Measurements from ENCODE around the gene PTK6.
A peak's percentile ranks its signal among the peaks of the same experiment; 100 is the strongest.

Gene PTK6

DNA sequence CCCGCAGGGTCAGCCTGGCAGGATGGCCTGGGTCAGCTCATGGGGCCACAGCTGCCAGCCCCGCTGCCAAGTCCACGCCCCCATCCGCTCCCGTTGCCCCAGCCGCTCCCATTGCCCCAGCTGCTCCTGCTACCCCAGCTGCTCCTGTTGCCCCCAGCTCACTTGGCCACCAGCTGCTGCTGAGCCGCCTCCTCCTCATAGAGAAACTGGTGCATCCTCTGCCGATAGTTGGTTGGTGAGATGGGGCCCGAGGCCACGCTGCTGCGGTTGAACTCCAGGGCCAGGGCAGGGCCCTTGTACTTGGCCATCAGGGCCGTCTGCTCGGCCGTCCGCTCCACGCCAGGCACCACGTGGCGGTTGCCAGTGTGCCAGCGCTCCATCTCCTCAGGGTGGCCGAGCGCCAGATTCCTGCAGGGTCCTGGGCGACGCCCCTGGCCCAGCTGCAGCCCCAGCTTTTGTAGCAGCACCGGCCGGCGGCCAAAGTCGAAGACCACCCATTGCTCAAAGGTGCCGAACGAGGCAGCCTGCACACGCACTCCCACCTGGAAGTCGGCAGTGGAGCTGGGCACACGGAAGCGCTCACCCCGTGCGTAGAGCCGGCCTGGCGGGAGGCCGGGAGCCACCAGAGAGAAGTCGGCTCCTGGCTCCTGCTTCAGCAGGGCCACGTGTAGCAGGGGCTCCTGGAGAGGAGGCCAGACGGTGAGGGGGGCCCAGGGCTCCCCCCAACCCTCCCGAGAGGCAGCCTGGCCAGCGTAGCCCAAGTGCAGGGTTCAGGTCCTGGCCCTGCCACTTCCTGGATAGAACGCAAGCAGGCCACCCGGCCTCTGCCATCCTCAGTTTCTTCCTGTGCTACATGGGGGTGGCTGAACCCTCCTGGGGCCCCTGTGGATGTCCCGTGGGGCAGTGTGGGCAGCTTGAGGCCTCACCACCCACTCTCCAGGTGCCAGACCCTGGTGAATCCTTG lies 32.1 kb upstream of the PTK6 start:
- no peak for DNase-seq (ENCODE audit: low read depth)

DNA sequence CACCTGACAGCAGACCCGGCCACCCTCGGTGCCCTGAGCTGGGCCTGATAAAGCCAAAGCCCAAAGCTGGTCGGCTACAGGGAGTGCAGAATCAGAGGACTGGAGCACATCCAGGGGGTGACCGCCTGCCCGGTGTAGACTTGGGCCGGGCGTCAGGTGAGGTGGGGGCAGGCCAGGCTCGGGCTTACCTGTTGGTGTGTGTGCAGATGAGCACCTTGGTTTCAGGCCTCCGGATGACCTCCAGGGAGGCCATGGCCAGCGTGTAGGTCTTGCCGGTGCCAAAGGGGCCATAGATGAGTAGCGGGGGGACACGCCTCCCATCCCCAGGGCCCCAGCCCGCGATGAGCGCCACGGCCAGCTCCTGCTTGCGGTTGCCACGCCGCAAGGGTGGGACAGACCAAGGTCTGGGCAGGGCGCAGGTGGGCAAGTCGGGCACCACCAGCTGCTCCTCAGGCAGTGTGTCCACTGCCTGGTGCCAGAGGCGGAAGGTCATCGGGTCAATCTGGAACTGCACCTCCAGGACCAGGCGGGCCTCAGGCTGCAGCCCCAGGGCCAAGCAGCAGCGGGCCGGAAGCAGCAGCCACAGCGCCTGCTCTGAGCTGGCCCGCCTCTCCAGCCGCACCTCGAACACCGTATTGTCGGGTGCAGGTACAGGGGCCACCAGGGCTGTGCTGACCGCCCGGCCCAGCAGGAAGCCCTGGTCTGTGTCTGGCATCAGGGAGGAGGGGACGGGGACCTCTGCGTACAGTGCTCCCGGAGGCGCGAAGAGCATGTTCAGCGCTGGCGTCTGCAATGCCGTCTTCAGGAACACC lies 31.2 kb upstream of the PTK6 start:
- DNase-seq (ENCODE audit: low read depth) = no peak

DNA sequence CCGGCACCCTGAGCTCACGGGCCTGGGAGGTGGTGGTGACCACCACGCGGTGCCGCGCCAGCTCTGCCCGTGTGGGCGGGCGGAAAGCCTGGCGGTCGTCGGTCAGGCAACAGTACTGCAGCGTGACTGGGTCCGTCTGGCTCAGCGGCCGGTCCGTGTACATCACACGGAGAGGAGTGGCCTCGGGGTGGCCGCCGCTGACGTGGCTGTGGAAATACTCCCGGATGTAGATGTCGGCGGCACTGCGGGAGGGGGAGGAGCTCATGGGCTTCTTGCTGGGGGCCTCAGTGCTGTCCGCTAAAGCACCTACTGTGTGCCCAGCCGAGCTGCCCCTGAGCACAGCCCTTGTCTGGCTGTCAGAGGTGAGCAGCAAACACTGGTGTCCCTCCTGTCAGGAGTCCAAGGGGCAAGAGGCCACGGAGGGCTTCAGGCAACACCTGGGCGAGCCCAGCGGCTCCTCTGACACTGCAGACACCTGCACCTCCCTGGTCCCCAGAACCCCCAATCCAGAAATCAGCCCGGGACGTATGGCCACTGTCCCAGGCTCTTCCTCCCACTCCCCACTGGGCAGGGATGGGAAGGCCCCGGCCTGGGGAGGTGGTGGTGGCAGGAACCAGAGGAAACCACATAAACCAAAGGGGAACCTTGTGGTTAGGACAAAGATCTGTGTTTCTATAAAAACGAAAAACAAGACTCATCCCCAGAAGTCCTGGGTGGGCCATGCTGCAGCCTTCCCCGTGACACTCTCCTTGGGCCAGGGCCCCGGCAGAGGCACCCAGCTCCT lies 30.4 kb upstream of the PTK6 start:
- peak; percentile 39 for DNase-seq (ENCODE audit: low read depth)

DNA sequence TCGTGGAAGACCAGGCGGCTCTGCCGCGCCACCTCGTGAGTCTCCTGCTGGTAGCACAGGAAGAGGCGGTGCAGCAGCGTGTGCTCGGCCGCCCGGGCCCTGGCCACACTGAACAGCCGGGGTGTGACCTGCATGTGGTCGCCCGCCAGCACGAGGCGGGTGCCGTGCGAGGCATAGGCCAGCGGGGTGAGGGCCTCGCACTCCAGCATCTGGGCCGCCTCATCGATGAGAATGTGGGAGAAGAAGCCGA lies 29.9 kb upstream of the PTK6 start:
- DNase-seq (ENCODE audit: low read depth) = no peak

DNA sequence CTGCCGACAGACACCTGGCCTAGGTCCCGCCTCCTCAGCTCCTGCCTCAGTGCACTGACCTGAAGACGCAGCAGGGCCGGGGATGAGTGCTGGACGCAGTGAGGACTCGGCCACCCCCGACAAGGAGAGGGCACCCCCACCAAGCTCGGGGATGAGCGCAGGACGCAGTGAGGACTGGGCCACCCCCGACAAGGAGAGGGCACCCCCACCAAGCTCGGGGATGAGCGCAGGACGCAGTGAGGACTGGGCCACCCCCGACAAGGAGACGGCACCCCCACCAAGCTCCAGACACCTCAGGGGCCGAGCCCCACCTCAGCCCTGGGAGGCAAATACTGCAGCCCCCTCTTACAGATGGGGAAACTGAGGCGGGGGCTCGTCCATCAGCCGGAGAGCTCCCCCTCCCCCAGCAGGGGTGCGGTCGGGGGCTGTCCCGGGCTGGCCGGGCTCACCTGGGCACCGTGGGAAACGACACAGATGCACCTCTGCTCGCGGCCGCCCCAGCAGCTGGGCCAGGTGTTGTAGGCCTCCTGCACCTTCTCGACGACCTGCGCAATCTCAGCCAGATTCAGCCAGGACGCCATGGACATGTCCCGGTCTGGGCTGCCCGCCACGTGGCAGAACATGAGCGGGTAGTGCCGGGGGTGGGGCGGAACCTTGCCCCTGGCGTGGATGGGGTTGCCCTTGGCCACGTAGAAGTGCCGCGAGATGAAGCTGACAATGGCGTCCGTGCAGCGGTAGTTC lies 29.4 kb upstream of the PTK6 start:
- no peak for DNase-seq (ENCODE audit: low read depth)

DNA sequence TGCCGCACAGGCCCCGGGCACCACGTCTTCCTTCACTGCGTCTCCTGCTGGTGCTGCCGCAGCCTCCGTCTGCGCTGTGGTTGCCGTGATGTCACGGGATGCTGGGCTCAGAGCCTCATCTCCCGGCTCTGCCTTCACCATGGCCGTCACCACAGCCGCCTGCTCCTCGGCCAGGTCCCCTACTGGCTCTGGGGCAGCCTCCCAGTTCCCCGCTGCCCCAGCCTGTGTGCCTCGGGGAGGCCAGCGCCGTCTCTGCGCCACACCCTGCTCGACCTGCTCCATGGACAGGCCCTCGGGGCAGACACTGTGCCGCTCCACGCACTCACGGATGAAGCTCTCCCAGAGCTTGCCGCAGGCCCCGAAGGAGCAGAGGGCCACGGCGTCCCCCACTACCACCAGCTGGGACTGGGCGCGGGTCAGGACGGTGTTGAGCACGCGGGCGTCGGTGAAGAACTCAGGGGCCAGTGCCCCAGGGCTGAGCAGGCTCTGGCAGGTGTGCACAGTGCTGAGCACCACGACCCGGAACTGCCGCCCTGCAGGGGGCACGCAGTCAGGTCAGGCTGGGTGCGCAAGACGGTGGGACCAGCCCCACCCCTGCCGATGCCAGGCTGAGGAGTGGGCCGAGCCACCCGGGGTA lies 28.6 kb upstream of the PTK6 start:
- no peak for DNase-seq (ENCODE audit: low read depth)

DNA sequence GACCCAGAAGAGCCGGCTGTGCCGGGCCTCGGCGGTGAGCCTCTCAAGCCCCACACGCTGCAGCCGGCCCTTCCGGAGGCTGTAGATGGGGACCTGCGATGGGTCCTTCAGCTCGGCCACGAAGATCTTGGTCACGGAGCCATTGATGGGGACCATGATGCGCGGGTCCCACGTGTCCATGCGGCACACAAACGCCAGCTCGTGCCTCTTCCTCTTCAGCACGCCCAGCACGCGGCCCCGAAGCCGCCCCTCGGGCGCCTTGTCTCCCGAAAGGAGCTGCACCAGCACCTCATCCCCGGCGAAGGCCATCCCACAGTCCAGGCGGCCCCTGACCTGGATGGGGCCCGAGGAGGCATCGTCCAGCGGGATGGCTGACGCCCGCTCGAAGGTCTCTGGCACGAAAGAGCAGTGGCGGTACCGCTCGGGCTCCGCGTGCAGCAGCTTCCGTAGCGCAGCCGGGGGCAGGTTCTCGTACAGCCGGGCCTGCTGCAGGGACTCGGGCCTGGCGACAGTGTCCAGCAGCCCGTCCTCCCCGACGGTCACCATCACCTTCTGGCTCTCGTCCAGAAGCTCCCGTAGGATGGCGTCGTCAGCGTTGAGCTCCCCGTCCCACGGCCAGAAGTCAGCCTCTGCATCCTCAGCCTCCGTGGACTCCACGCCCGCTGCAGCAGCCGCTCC lies 28.0 kb upstream of the PTK6 start:
- DNase-seq (ENCODE audit: low read depth) = no peak

DNA sequence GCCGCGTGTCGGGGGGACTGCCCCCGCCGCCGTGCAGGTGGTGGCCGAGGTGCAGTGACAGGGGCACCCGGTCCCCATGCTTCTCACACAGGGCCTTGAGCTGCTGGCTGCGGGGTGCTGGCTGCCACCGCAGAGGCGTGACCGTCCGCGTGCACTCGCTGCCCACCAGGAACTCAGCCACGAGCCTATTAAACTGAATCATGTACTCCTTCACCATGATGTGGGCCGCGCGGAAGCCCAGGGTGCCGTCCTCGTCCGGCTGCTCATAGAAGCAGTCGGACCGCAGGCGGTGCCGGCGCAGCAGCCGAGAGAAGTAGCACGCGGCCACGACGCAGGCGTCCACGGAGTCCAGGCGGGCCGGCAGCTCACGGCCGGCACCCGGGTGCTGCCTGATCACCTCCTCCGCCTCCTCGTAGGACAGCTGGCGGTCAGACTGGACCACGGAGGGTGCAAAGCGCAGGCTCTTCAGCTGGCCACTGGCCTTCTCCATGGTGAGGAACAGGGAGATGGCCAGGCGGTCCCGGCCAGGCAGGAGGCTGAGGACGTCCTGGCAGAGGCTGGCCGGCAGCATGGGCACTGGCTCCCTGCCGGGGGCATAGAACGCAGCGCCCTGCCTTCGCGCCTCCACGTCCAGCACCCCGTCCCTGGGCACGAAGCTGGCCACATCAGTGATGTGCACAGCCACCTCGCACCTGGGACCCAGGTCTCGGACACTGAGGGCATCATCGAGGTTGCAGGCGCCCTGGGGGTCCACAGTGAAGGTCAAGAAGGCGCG lies 27.0 kb upstream of the PTK6 start:
- no peak for DNase-seq (ENCODE audit: low read depth)

DNA sequence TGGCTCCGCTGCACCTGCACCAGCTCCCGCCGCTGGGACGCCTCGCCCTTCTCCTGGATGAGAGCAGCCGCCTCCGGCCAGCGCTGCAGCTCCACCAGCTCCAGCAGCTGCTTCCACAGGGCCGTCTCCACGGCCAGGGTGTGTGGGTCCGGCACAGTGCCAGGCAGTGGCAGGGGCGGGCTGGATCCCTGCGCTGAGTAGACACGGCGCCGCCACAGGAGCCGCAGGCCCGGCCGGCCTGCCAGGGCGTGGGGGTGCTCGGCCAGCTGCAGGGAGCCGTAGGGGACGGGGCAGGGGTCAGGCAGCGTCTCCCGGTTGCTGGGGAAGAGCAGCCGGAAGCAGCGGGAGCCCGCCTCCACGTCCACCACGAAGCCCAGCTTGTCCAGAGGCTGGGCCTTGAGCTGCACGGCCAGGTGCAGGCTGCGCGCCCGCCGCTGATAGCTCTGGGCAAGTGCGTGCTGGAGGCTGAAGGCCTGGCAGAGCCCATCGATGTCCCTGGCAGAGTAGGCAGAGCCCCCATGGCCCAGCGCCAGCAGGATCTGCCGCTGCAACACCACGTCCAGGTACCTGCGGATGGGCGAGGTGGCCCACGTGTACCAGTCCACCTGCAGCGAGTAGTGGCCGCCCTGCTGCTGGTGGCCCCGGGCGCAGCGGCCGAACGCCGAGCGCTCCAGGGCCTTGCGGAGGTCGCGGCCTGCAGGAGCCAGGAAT lies 26.2 kb upstream of the PTK6 start:
- no peak for DNase-seq (ENCODE audit: low read depth)

DNA sequence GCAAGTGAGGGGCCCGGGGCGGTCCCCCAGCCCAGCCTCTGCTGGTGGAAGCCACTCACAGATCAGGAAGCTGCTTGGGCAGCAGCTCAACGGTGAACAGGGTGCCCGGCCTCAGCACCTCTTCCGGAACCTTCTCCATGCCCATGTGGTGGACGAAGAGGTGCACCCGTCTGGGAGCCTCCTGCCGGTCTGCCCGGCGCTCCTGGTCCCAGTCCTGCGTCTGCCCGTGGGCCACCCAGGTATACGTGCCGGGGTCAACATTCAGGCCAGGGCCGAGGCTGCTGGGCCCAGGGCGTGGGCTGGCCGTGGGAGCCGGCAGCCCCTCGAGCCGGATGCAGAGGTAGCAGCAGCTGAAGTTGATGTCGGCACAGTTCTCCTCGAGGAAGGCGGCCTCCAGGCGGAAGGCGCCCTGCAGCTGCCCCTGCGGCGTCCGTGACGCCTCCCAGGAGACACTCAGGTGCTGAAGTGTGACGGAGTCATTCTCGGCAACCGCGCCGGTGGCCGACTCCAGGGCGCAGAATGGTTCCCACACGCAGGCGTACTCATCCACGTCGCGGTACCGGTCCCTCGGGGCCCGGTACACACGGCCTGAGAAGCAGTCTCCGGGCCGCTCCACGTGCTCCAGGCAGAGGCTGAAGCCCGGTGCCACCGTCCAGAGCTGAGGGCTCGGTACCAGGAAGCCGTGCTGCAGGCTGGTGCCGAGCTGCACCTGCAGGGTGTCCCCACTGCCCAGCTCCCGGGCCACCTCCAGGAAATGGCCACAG lies 25.5 kb upstream of the PTK6 start:
- no peak for DNase-seq (ENCODE audit: low read depth)

DNA sequence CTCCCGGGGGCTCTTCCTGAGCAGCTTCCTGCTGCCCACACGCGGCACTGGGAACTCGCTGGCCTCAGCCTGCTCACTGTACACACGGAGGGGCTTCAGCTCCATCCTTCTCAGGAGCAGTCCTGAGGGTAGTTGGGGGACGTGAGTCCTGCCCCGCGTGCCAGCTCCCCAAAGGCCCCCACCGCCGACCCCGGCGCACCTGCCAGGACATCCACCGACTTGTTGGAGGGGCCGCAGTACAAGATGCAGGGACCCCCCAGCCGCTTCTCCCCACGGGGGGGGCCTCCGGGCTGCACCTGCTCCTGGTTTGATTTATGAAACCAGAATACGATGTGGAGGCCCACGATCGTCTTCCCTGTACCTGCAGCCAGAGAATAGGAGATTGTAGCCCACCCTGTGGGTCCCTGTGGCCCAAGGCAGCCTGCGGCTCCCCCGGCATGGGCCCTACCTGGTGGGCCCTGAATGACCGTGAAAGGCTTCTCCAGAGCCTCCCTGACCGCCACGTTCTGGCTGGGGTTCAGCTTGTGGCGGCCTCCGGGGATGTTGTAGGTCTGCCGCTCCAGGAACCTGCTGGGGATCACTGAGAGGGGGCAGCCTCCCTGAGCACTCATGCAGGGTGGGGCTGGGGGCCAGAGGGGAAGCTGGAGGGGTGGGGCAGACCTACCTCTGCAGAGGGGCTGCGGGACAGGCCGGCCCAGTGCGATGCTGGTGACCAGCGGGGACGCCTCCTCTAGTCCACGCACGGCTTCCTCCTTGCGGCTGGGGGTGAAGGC lies 24.6 kb upstream of the PTK6 start:
- DNase-seq (ENCODE audit: low read depth) = no peak

DNA sequence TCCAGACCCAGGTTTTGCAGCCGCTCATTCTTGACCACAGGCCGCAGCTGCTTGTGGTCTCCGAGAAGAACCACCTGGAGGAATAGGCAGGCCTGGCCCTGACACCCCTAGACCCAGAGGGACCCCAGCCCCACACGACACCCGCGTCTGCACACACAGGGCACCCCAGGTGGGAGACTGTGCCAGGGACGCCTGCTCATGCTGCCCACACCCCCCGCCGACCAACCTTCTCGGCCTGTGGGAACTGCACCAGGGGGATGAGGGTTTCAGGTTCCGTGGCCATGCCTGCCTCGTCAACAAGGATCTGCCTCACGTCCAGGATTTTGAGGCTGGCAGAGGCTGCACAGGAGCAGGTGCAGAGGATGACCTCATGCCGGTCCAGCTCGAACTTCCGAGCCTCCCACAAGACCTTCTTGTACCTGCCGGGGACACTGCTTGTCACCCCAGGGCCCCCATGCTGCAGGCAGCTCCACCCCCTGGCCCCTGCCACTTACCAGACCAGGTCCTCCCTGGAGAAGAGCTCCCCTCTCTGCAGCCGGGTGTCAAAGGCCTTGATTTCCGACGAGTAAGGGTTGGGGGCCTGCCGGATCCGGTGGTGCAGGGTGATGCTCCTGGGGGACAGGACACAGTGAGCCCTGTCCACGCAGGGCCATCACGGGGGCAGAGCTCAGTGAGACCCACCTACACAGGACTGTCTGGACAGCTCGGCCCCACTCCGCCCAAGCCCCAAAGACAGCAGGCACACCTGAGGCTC lies 23.9 kb upstream of the PTK6 start:
- no peak for DNase-seq (ENCODE audit: low read depth)

DNA sequence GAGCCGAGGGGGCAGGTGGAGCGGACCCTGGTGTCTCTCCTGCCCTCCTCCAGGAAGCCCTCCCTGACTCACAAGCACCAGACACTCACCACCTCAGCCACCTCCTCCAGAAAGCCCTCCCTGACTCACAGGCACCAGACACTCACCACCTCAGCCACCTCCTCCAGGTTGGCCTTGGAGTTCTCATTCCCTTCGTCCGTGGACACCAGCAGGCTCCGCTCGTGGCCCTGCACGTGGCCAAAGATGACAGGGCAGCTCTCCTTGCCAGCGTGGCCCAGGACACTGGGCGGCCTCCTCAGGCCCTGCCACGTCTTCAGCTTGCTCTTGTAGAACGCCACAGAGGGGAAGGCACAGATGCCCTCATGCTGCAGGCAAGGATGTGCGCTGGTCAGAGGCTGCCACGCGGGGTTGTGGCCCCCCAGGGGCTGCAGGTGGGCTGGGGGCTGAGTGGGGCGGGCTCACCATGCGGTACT lies 23.2 kb upstream of the PTK6 start:
- no peak for DNase-seq (ENCODE audit: low read depth)

DNA sequence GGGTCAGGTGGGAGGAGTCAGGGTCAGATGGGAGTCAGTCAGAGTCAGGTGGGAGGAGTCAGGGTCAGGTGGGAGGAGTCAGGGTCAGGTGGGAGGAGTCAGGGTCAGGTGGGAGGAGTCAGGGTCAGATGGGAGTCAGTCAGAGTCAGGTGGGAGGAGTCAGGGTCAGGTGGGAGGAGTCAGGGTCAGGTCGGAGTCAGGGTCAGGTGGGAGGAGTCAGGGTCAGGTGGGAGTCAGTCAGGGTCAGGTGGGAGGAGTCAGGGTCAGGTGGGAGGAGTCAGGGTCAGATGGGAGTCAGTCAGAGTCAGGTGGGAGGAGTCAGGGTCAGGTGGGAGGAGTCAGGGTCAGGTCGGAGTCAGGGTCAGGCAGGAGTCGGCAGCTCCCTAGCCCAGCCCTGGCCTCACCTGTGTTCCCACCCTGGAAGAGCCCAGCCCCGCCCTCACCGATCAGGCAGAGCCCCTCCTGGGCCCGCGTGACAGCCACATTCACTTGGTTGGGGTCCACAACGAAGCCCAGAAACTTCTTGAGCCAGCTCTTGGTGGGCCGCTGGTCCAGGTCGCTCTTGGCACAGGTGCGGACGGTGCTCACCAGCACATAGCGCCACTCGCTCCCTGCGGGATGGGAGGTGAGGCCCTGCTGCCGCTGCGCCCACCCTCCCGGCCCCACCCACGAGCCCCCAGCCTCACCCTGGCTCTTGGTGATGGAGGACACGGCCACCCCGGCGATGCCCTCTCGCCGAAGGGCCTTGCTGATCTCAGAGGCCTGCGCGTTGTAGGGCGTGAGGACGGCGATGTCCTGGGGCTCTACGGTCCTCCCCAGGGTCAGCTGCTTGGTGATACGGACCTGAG lies 22.5 kb upstream of the PTK6 start:
- DNase-seq (ENCODE audit: low read depth) = peak; percentile 52

DNA sequence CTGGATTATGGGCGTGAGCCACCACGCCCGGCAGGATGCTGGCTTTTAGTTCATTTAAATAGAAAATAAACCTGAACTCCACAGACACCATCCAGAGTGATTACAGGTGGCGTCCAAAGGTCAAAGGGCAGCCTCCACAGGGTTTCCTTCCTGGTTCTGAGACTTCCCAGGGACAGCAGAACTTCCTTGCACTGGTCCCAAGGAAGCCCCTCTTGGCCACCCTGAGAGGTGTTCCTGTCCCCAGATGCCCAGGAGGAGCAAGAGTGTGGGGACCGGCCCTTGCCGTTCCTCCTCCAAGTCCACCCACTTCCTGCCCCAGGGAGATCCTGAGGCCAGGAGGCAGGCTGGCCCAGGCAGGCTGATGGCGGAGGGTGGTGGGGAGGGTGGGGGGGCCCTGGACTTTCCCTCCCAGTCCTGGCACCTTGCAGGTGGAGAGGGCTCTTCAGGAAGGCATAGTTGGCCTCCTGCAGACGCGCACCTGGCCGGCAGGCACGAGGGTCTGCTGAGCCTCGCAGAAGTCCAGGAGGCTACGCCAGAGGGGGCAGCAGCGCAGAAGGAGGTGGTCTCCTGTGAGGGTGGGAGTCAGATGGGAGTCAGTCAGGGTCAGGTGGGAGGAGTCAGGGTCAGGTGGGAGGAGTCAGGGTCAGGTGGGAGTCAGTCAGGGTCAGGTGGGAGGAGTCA lies 21.8 kb upstream of the PTK6 start:
- no peak for DNase-seq (ENCODE audit: low read depth)
